Activated naive CD4-positive, alpha-beta T cell treated with anti-CD3 and anti-CD28 coated beads, Interleukin-2, amount 50 U/mL, for 16 hours (primary cell): ENCODE results near the gene GRIK4.

Experiments used
- DNase-seq: peaks from one replicate; pipeline ENCODE4 v3.0.0-alpha.2; 2020

The GRIK4 gene

GRCh38 chr11:120509346-120510053 lies 2.0 kb upstream of the GRIK4 start:
- no peak for DNase-seq

- DNase-seq, result no peak
Measured at GRCh38 chr11:120510406-120511115, 987 bp upstream of the GRIK4 start.

GRCh38 chr11:120511820-120512738 lies 531 bp downstream of the GRIK4 start:
- DNase-seq, result no peak

DNA sequence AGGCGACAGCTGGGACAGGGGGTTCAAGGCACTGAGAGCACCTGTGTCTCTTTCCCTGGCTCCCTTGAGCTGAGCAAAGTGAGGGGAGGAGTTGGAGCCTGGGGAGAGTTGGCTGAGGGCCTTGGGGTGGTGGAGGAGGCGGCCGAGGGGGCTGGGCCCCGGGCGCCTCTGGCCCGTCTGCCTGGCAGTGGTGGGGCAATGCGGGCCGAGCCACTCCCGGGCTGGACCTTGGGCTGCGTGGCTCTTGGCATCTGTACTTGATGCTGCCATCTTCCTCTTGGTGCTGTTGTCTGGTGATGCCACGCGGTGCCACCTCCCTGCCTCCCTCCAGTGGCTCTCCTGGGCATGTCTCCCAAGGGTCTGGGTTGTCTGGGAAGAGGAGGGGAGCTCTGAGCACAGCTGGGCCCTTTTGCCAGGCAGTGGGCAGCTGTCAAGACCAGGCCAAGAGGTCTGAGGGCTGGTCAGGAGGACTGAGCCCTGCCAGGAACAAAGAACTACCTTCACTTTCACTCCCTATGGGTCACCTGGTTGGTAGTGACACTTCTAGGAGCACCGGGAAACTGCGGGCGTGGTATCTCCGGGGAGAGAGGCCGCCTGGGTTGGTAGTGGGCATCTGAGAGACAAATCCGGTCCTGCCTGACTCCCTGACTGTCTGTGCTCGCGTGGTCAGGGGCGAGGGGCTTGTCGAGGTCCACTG lies 1.3 kb downstream of the GRIK4 start:
- no peak for DNase-seq

- no peak for DNase-seq
Measured at GRCh38 chr11:120513436-120514315, 2.1 kb downstream of the GRIK4 start.

DNA sequence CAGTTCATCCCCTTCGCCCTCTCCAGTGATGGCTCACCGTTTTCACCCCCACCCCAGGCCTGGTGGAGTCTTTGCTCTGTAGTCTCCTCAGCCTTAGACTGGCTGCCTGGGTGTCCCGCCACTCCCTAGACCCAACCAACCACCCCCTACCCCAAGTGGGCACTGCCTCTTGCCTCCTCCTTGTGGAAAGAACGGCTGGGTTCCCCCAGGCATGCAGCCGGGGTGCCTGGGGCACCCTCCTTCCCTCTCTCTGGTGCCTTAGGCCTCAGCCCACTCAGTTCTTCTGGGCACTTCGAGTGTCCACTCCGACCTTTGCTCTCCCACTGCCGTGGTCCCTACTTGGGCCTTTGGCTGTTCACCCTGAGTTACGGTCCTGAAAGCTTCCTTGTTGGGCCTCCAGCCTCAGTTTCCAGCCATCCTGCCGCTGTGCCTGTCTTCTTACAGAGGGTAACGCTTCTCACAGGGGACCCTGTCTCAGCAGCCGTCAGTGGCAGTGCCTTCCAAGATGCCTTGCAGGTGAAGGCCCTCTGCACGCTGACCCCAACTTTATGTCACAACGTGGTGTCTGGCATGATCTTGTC lies 3.1 kb downstream of the GRIK4 start:
- no peak for DNase-seq

DNA sequence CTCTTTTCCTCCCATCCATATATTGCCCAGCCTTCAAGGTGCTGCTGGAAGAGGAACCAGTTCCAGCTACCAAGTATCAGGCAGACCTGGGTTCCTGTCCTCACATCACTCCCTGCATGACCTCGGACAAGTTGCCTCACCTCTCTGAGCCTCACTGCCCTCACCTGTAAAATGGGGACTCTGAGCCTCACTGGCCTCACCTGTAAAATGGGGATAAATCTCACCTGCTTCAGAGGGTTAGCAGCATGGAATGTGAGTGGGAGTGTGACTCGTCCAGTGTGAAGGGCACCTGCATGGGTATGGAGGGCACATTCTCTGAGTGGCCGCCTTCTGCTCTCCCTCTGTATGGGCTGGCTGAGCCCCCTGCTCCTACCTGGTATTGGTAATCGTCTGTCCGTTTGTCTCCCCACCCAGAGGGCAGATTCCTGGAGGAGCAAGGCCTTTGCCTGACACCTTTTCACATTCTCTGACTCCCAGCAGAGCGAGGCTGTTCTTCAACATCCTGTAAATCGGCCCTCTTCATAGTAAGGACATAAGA lies 3.7 kb downstream of the GRIK4 start:
- DNase-seq, result no peak

- no peak for DNase-seq
Measured at GRCh38 chr11:120516461-120517389, 5.2 kb downstream of the GRIK4 start.

GRCh38 chr11:120517390-120517761 lies 5.8 kb downstream of the GRIK4 start:
- DNase-seq, result no peak

DNA sequence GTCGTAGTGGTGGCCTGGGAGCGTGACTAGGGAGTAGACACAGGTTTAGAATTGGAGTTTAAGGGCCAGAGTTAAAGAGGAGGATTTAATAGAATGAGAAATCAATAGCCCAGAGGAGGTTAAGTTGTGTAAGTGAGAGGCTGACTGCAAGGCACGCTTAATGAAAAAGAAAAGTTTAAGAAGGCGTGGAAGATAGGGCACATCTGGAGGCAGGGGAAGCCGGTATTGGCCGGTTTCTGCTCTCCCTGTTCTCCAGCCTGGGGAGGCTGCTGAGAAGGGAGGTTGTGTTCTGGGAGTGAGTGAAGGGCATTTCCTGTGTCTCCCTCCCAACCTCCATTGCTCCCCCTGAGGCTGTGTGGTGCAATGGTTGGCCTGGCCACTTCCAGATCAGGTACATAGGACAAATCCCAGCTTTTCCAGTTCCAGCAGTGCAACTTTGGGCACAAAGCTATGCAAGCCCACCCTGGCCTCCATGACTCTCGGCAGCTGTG lies 6.3 kb downstream of the GRIK4 start:
- no peak for DNase-seq

DNA sequence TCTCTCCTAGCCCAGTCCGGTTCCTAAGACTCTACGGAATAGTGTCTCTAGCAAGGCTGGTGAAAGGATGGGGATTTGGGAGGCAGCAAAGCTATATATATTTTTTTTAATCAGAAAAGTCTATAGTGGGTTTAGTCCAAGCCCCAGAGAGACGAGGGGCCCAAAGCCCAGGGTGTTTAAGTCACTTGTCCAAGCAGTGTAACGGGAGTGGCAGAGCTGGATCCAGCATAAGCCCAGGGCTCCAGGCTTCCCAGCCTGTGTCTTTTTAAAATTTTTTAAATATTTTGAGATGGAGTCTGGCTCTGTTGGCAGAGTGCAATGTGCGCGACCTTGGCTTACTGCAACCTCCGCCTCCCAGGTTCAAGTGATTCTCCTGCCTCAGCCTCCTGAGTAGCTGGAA lies 6.8 kb downstream of the GRIK4 start:
- no peak for DNase-seq

GRCh38 chr11:120519474-120519873 lies 7.9 kb downstream of the GRIK4 start:
- no peak for DNase-seq

DNA sequence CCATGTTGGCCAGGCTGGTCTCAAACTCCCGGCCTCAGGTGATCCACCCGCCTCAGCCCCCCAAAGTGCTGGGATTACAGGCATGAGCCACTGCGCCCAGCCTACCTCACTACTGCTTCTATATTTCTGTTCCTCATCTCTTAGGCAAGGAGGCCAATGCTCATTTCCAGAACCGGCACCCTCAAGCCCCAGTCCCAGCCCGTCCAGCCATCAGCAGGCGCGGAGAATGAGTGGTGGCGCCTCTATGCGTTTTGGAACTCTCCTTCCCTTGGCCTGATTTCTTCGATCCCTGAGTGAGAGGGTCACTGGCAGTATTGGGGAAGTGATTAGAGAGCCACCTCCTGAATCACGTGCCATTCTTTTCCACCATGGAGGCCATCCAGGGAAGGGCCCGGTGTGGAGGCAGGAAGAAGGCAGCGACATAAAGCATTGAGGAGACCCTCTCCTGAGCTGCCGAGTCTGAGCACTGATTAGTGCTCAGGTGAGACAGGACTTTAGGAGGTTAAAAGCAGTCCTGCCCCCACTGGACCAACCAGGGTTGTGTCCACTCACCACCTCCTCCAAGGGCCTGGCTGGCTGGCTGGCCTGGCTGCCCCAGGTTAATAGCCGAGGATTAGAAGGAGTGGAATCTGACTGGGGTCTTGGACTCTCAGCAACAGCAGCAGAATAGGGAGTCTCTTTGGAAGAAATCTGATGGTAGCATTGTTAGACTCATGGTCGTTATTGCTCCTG lies 8.7 kb downstream of the GRIK4 start:
- DNase-seq, result no peak

GRCh38 chr11:120521176-120521575 lies 9.6 kb downstream of the GRIK4 start:
- no peak for DNase-seq

DNA sequence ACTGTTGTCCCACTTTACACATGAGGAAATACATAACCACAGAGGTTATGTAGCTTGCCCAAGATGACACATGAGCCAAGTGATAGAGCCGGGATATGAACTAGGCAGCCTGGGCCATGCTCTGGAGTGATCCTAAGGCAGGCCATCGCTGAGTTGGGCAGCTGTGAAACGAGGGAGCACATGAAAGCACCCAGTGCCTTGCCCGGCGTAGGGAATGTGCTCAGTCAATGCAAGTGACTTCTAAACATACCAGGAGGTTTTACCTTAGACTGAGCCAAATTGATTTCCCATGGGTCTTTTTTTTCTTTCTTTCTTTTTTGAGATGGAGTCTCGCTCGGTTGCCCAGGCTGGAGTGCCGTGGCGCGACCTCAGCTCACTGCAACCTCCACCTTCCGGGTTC lies 10.5 kb downstream of the GRIK4 start:
- no peak for DNase-seq

GRCh38 chr11:120522736-120523135 lies 11.2 kb downstream of the GRIK4 start:
- no peak for DNase-seq

DNA sequence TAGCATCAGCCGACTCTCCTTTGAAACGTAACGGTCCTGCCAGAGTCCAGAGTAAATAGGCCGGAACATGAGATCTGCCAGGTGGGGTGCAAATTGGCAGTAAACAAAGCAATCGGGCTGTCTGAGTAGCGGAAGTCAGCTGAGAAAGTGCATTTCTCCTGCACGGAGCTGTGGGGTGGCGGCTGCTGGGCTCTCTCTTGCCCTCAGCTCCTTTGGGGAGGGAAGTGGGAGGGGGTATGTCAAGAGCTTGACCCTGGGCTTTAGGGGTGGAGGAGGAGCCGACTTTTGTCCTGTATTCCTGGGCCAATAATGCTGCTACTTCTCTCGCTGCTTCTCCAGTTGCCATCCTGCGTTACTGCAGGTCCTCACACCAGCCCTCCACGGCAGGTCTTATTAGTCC lies 11.6 kb downstream of the GRIK4 start:
- no peak for DNase-seq

DNA sequence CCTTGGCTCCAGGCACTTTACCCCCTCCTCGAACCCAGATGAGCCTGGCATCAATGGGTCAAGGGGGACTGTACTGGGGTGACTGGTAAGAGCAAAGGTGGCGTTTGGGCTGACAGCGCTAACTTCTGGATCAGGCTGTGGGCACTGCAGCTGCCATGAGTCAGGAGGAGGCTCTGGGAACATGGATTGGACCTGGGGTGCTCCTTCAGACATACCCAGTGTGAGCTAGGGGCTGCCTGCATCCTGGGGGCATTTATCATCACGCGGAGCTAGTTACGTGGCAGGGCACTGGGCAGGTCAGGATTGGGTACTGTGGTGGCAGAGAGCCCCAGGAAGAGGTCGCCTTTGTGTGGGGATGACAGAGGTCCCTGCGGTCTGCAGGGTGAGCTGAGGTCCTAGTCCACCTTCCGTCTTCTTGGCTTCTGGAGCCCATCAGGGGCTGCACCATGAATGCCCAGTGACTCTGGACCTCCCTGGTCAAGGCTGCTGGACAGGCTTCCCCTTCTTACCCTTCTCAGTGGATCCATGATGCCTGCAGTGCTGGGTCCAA lies 13.1 kb downstream of the GRIK4 start:
- no peak for DNase-seq
